GM19324 (cell line): ENCODE measurements around the gene MEG3.

Experiments used
- ATAC-seq: cut with Tn5 transposase; IDR thresholded peaks from one replicate; pipeline ENCODE4 v1.9.1; 2021; ENCODE audit warnings: mild to moderate bottlenecking, moderate library complexity; ENCODE audit not compliant: unreplicated experiment, low FRiP score

Gene MEG3

DNA sequence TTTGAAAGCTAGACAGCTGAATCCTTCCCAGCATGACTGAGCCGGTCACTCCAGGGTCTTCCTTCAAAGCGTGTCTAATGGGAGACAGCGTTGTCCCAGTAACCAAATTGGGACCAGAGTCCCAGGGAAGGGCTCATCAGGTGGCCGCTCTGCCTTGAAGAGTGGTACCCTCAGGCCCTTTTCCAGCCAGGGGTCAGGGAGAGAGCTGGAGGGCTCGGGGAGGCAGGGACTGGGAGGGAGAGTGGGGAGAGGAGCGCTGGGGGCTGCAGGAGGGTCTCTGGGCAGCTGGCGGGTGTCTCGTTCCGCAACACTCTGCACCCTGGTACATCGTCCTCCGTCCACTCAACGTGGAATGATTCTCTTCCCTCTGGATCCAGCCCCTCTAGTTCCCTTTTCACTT, 79.2 kb downstream of the MEG3 start:
- ATAC-seq = no peak

DNA sequence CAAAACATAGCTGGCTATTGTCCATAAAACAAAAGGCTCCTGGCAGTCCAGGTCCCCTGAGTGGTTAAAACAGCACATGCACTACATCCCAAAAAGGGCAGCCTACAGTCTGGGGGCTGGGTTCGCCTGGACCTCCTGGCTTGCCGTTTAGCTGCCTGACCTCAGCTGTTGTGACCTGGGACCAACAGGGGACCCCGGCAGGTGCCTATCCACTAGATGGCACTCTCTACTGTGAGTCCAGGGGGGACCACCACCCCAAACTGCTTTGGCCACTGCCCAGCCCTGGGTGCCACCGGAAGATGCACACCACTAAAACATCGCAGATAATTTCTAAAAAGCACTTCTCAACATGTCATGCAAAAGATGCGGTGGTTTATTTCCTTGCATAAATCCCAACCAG, 80.5 kb downstream of the MEG3 start:
- ATAC-seq = no peak

GRCh38 chr14:100907240-100907639, 81.3 kb downstream of the MEG3 start:
- ATAC-seq = no peak

DNA sequence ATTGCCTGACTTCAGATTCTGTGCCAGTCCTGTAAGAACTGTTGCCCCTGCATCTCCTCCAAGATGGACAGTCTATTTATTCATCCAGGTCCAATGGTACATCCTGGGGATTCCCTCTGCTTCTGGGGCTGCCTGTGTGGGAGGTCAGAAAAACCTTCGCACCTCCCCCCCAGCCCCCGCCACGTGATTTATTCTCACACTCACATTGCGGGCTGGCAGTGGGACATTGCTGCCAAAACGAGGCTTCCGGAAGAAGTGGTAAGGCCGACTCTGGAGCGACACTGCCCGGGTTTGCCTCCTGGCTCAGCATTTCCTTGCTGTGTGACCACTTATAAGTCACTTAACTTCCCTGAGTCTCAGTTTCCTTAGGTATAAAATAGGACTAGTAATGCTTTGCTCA, 83.5 kb downstream of the MEG3 start:
- ATAC-seq = no peak
